GM18526 (cell line): ENCODE measurements around the gene PDIA2.

Experiments used
- POLR2A ChIP-seq: IDR thresholded peaks from 3 replicates; pipeline ENCODE4 v1.6.1; 2011; ENCODE audit not compliant: insufficient read length; ENCODE audit errors: extremely low read depth

PDIA2 gene

GRCh38 chr16:324451-325334 lies 41.7 kb downstream of the PDIA2 start:
- no peak for TF ChIP-seq POLR2A

DNA sequence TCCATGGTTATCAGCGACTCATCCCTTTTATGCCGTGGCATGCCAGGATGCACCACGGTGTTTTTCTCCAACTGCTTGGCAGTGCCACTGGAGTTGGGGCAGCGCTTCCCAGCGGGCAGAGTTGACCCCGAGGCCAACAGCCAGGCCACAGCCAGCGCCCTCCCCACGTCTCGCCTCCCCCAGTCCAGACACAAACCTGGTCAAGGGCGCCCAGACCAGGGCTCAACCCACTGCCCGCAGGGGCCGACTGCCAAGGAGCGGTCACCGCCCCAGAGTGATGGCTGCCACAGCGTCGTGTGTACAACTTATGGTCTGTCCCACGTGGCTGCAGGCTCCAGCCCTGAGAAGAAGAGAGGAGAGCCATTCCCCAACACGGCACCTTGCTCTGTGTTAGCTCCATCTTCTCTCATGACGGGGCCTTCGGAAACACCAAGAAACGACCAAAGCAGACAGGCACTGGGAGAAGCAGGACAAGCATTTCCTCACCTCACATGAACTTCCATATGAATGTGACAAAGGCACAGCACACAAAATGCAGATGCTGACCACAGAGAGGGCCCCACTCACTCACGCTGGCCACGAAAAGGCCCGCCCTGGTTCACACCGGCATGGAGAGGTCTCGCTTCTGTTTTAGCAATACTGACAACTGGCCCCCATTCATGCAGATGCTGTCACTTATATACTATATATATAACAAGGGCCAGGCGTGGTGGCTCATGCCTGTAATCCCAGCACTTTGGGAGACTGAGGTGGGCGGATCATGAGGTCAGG lies 42.6 kb downstream of the PDIA2 start:
- no peak for TF ChIP-seq POLR2A

- TF ChIP-seq POLR2A, result no peak
Observed at GRCh38 chr16:330741-331140, 47.8 kb downstream of the PDIA2 start.

GRCh38 chr16:333406-334094 lies 50.6 kb downstream of the PDIA2 start:
- no peak for TF ChIP-seq POLR2A

DNA sequence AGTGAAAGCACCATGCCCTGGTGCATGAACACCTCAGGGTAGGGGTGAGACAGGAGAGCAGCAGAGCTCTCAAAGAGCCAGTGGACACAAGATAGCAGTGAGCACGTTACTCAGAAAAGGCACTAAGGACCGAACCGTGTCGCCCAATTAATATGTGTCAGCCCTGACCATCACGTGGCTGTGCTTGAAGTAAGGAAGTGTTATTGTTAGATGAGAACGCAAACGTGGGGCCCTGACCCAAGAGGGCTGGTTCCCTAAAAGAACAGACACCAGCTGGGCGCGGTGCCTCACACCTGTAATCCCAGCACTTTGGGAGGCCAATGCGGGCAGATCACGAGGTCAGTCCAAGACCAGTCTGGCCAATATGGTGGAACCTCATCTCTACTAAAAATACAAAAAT lies 53.3 kb downstream of the PDIA2 start:
- no peak for TF ChIP-seq POLR2A
